Endothelial cell of hepatic sinusoid (primary cell): ENCODE results near the gene MBIP.
"Not testable (repeated sequence)": the region's sequence is repeated elsewhere in the genome, so short reads cannot be mapped to it uniquely, and the experiment has no call there.

Experiments
- in situ Hi-C: cut with HindIII; loops from 2 replicates; pipeline ENCODE4 v1.10.0; 2017; ENCODE audit warnings: low sequenced_read_pairs

MBIP gene

GRCh38 chr14:36320200-36320896 is at the start of gene MBIP:
Gene MBIP (minus strand): TSS chr14:36320637. CDS start chr14:36320588, 49 bp downstream.
- in situ Hi-C loops, result loop anchor here (5.0 kb wide), 2 partner anchors 52 to 63 kb away; no protein-coding TSS in a partner anchor

GRCh38 chr14:36367985-36368774 is 47.7 kb upstream of the MBIP start:
- in situ Hi-C loops, result no loop called here

GRCh38 chr14:36365766-36366165 is 45.3 kb upstream of the MBIP start:
- in situ Hi-C loops, result no loop called here

- in situ Hi-C loops, result no loop called here
Observed at GRCh38 chr14:36363704-36364103, 43.3 kb upstream of the MBIP start.

- in situ Hi-C loops, result no loop called here
Observed at GRCh38 chr14:36362648-36363047, 42.2 kb upstream of the MBIP start.

GRCh38 chr14:36361210-36361853 is 40.9 kb upstream of the MBIP start:
- in situ Hi-C loops, result no loop called here

GRCh38 chr14:36356862-36357261 is 36.4 kb upstream of the MBIP start:
- in situ Hi-C loops, result no loop called here

- in situ Hi-C loops, result no loop called here
Observed at GRCh38 chr14:36346052-36346451, 25.6 kb upstream of the MBIP start.

- in situ Hi-C loops, result no loop called here
Observed at GRCh38 chr14:36344211-36344610, 23.8 kb upstream of the MBIP start.

GRCh38 chr14:36341811-36342210 is 21.4 kb upstream of the MBIP start:
- in situ Hi-C loops, result not testable (repeated sequence)

GRCh38 chr14:36340276-36340890 is 19.9 kb upstream of the MBIP start:
- in situ Hi-C loops, result no loop called here

GRCh38 chr14:36339816-36340215 is 19.4 kb upstream of the MBIP start:
- in situ Hi-C loops, result no loop called here

- in situ Hi-C loops, result no loop called here
Observed at GRCh38 chr14:36333119-36333518, 12.7 kb upstream of the MBIP start.

- in situ Hi-C loops, result not testable (repeated sequence)
Observed at GRCh38 chr14:36327573-36327972, 7.1 kb upstream of the MBIP start.

GRCh38 chr14:36325853-36326252 is 5.4 kb upstream of the MBIP start:
- in situ Hi-C loops, result no loop called here

- in situ Hi-C loops, result loop anchor here (5.0 kb wide), 2 partner anchors 47 to 68 kb away; no protein-coding TSS in a partner anchor
Observed at GRCh38 chr14:36324897-36325296, 4.5 kb upstream of the MBIP start.

- in situ Hi-C loops, result loop anchor here (5.0 kb wide), 2 partner anchors 51 to 64 kb away; no protein-coding TSS in a partner anchor
Observed at GRCh38 chr14:36320897-36321381, 502 bp upstream of the MBIP start.

GRCh38 chr14:36319899-36320199 is 588 bp downstream of the MBIP start:
- in situ Hi-C loops, result loop anchor here (5.0 kb wide), 2 partner anchors 52 to 63 kb away; no protein-coding TSS in a partner anchor

GRCh38 chr14:36317650-36318049 is 2.8 kb downstream of the MBIP start:
- in situ Hi-C loops, result no loop called here

GRCh38 chr14:36316131-36316530 is 4.3 kb downstream of the MBIP start:
- in situ Hi-C loops, result no loop called here
